Colonic mucosa (tissue), 4 donors: Measurements from ENCODE around the gene SLIT1. TPM values are rescaled to one million over a fixed set of nuclear protein-coding genes. Genes with fewer than 3 reads are reported as not detected.

Source experiments
- DNase-seq: peaks from one replicate; pipeline ENCODE4 v3.0.0-alpha.2; 2020
- H3K27ac ChIP-seq: fragments of 200-600 bp; one replicate; pipeline ENCODE4 v1.8.0; 2021
- H3K27me3 ChIP-seq: fragments of 200-600 bp; one replicate; pipeline ENCODE4 v1.8.0; 2021
- H3K36me3 ChIP-seq: fragments of 200-600 bp; one replicate; pipeline ENCODE4 v1.8.0; 2021
- H3K4me1 ChIP-seq: fragments of 200-600 bp; one replicate; pipeline ENCODE4 v1.8.0; 2021; ENCODE audit warnings: mild to moderate bottlenecking
- H3K4me3 ChIP-seq: fragments of 200-600 bp; one replicate; pipeline ENCODE4 v1.8.0; 2021
- H3K9ac ChIP-seq, 2 donors: one replicate each; pipeline ENCODE4 v1.7.0; 2013; ENCODE audit warnings: control low read depth in 2 of 2, low read depth in 2 of 2, low read length in 2 of 2
- H3K9me3 ChIP-seq: fragments of 200-600 bp; one replicate; pipeline ENCODE4 v1.8.0; 2021
- intact Hi-C: fragments of 100-400 bp; cut with DNase I; formaldehyde crosslinking; loops from one replicate; pipeline ENCODE4 v1.14.1; 2022
- total RNA-seq, 2 donors: library from RNA; stranded (reverse); fragmentation: NEBNext Ultra II Directional in 1 of 2; extraction: Animal tissue kit (Norgen Biotek cat#: 25700) in 1 of 2; gene quantifications; one replicate each; pipeline ENCODE4 v1.2.1, GENCODE V29; 2021
- TF ChIP-seq, protein P1 (sequence below): fragments of 200-600 bp; IDR thresholded peaks from one replicate; pipeline ENCODE4 v1.8.0; 2022; ENCODE audit warnings: antibody characterized with exemption, mild to moderate bottlenecking
- donor health status: healthy.
- donor health status: DM: no; HTN: no; CAD: no.
- donor health status: DM: no; HTN: no; CAD: no.

Gene SLIT1
- total RNA-seq, 2 donors from 2014 or later = 0.17 to 0.24 TPM

DNA sequence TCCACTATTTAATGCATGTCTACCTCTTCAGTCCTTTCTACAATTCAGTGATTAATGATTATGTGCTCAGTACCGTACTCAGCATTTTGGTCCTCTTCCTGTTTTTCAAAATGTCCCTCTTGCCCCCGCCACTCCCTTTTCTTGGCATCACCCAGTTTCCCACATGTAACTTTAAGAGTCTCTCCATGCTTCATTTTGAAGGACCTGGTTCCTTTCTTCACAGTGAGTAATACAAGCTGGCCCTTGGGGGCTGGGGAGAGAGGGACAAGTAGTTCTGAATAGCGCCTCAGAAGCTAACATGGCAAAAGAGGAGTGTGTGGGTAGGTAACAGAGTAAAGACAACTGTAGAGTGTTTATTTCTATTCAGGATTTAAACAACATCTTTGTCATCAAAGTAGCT, 34.6 kb upstream of the SLIT1 start:
- H3K27ac ChIP-seq = no peak overlapping the region
- H3K4me3 ChIP-seq = no peak overlapping the region
- H3K9ac ChIP-seq = no peak overlapping the region
- no peaks in the 10 kb centered on the region for H3K36me3 ChIP-seq
- no peaks in the 10 kb centered on the region for H3K9me3 ChIP-seq
- no peaks in the 10 kb centered on the region for H3K4me1 ChIP-seq
- intact Hi-C loops = no loop called here
- H3K27me3 ChIP-seq = no peaks in the 10 kb centered on the region
- TF ChIP-seq, protein P1, sequence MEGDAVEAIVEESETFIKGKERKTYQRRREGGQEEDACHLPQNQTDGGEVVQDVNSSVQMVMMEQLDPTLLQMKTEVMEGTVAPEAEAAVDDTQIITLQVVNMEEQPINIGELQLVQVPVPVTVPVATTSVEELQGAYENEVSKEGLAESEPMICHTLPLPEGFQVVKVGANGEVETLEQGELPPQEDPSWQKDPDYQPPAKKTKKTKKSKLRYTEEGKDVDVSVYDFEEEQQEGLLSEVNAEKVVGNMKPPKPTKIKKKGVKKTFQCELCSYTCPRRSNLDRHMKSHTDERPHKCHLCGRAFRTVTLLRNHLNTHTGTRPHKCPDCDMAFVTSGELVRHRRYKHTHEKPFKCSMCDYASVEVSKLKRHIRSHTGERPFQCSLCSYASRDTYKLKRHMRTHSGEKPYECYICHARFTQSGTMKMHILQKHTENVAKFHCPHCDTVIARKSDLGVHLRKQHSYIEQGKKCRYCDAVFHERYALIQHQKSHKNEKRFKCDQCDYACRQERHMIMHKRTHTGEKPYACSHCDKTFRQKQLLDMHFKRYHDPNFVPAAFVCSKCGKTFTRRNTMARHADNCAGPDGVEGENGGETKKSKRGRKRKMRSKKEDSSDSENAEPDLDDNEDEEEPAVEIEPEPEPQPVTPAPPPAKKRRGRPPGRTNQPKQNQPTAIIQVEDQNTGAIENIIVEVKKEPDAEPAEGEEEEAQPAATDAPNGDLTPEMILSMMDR = no peak
- DNase-seq = no peak

DNA sequence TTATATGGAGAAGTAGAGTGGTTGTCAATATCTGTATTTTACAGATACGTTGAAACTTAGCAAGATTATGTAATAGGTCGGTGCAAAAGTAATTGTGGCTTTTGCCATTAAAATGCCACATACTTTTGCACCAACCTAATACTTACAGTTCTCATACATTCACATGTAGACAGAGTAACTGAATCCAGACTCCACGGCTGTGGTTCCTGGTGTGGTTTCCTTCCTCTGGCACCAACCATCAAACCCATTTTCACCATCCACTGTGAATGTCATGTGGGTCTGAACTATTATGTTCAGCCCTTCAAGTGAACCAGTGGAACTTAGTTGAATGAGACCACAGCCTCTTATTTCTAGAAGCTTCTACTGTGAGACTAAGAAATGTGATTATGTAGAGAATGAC, 31.5 kb upstream of the SLIT1 start:
- no peak overlapping the region for H3K27ac ChIP-seq
- TF ChIP-seq, protein P1 = no peak
- H3K9me3 ChIP-seq = no peaks in the 10 kb centered on the region
- no peaks in the 10 kb centered on the region for H3K36me3 ChIP-seq
- H3K4me1 ChIP-seq = no peaks in the 10 kb centered on the region
- DNase-seq = no peak
- intact Hi-C loops = no loop called here
- H3K9ac ChIP-seq = no peak overlapping the region
- H3K27me3 ChIP-seq = no peaks in the 10 kb centered on the region
- no peak overlapping the region for H3K4me3 ChIP-seq

DNA sequence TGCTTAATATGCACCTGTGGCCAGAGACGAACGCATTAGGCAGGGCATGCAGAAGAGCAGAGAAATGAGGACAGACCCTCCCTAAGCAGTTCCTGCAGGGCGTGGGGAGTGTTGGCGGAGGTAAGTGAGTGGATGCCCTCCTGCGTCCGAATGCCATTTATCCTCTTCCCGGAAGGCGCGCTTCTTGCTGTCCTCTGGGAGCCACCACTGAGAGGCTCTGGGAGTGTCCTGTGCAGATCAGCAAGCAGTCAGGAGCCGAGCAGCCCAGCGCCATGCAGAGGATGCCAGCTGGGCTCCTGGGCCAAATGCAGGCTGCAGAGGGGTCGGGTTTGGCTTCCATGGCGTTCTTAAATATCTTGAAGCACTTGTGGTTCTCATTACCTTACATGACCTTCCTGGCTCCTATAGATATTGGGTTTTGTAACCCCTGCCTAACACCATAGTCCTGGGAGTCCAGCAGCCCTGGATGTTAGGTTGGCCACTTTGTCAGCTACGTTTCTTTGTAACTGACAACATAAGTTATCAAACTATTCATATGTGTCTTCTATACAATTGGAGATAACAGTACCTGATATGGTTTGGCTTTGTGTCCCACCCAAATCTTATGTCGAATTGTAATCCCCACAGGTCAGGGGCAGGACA, 30.0 kb upstream of the SLIT1 start:
- Histone ChIP-seq H3K4me1 (no peaks in the 10 kb centered on the region), H3K9ac (no peak overlapping the region), H3K9me3 (no peaks in the 10 kb centered on the region), H3K4me3 (no peak overlapping the region), H3K27ac (no peak overlapping the region), H3K27me3 (no peaks in the 10 kb centered on the region), H3K36me3 (no peaks in the 10 kb centered on the region)
- TF ChIP-seq, protein P1 = no peak
- no peak for DNase-seq
- intact Hi-C loops = no loop called here

DNA sequence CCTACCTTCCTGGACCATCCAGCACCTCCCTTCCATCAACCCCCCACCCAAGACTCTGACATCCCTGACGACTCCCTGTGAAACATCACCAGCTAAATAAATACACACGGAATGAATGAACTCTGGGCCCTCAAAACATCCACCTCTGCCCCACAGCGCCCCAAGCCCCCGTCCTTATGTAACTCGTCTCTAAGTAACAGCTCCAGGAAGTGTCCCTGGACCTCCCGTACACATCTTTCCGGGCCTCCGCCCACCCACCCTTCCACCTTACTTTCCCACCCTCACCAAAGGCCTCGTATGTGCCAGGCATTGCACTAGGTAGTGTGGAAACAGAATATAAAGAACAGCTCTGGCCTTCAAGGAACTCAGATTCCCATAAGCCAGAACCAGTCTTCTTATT, 27.7 kb upstream of the SLIT1 start:
- DNase-seq = no peak
- no peaks in the 10 kb centered on the region for H3K27me3 ChIP-seq
- TF ChIP-seq, protein P1 = no peak
- H3K36me3 ChIP-seq = no peaks in the 10 kb centered on the region
- H3K4me3 ChIP-seq = no peak overlapping the region
- intact Hi-C loops = no loop called here
- no peaks in the 10 kb centered on the region for H3K4me1 ChIP-seq
- no peaks in the 10 kb centered on the region for H3K9me3 ChIP-seq
- H3K9ac ChIP-seq = no peak overlapping the region
- no peak overlapping the region for H3K27ac ChIP-seq

DNA sequence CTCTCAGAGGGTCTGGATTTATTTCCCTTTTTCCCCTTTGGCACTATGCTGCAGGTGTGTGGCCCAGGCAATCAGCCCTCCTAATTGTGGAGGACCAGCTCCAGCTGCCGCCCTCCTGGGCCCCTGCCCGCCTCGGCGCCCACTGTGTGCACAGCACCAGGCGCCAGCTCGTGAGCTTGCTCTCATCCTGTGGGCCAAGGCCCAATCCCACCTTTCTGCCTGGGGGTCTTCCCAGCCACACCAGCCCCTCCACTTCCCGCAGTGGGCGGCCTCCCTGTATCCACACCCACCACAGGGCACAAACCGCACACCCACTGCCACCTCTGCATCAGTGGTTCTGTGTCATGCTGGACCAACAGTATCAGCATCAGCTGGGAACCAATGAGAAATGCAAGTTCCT, 25.5 kb upstream of the SLIT1 start:
- intact Hi-C loops = no loop called here
- Histone ChIP-seq H3K27me3 (no peaks in the 10 kb centered on the region), H3K4me1 (no peaks in the 10 kb centered on the region), H3K4me3 (no peak overlapping the region), H3K9ac (no peak overlapping the region), H3K36me3 (no peaks in the 10 kb centered on the region), H3K9me3 (no peaks in the 10 kb centered on the region), H3K27ac (no peak overlapping the region)
- TF ChIP-seq, protein P1 = no peak
- DNase-seq = no peak
